HCT116 (cell line): ENCODE measurements around the gene MTMR10. TPM values are rescaled to one million over a fixed set of nuclear protein-coding genes. Genes with fewer than 3 reads are reported as not detected.

Source experiments
- ATAC-seq: fragments of 200-7000 bp; cut with Tn5 transposase; 2 replicates; pipeline ENCODE4 v1.9.1; 2020; ENCODE audit warnings: mild to moderate bottlenecking, moderate library complexity
- BruUV-seq: library from RNA; stranded (reverse); fragments of 400-500 nt; replicated peaks from 2 replicates; lab custom pipeline; 2021; lab: Mats Ljungman, UMichigan
- CTCF ChIA-PET: fragments of 300-600 bp; sonication (Branson Sonifier 250); formaldehyde crosslinking; loops from one replicate; lab custom pipeline; 2021; ENCODE audit warnings: antibody characterized with exemption; lab: Charles Lee
- POLR2A ChIA-PET: fragments of 300-600, 350-600 bp; sonication (Branson Sonifier 250); formaldehyde crosslinking; loops from one replicate; lab custom pipeline; 2021; ENCODE audit warnings: antibody characterized with exemption; lab: Charles Lee
- RAD21 ChIA-PET, 2 experiments: fragments of 300-600 bp; sonication (Branson Sonifier 250); formaldehyde crosslinking; loops; one replicate each; lab custom pipeline; 2023; ENCODE audit warnings: low total read pairs in 2 of 2; ENCODE audit not compliant: uncharacterized antibody in 2 of 2, unreplicated experiment in 2 of 2, low non-redundant PET in 1 of 2; lab: Charles Lee
- DNase-seq: peaks from one replicate; pipeline ENCODE4 v3.0.0-alpha.2; 2010; ENCODE audit warnings: low read depth, low spot score
- H2AFZ ChIP-seq: fragments of 200-600 bp; shearing (Covaris generic), sonication (generic); 2 replicates; pipeline ENCODE4 v1.6.1; 2017; ENCODE audit warnings: low read depth, mixed run types, mixed read lengths, antibody characterized with exemption, low read length; ENCODE audit not compliant: poor library complexity, severe bottlenecking
- H3K27ac ChIP-seq: 2 replicates; pipeline ENCODE4 v1.5.1; 2012; ENCODE audit warnings: low read depth, low read length
- H3K27me3 ChIP-seq: fragments of 200-600 bp; sonication (generic); 2 replicates; pipeline ENCODE4 v1.6.1; 2016; ENCODE audit warnings: mixed run types, low read length, mixed read lengths; ENCODE audit not compliant: insufficient read depth
- H3K36me3 ChIP-seq, 2 experiments: fragments of 200-500 bp in 1 of 2; fragments of 200-600 bp in 1 of 2; sonication (Bioruptor generic) in 1 of 2; sonication (generic) in 1 of 2; 2 replicates each; pipeline versions ENCODE4 v1.5.1 to v1.6.1; 2014 to 2016; ENCODE audit warnings: low read length in 2 of 2, inconsistent platforms in 1 of 2, mixed read lengths in 1 of 2, mixed run types in 1 of 2; ENCODE audit not compliant: insufficient read depth in 2 of 2, control insufficient read depth in 1 of 2
- H3K4me1 ChIP-seq, 2 experiments: fragments of 200-600 bp in 1 of 2; sonication (generic) in 1 of 2; 2 replicates each; pipeline versions ENCODE4 v1.5.1 to v1.6.1; 2012 to 2017; ENCODE audit warnings: low read length in 2 of 2, inconsistent platforms in 1 of 2, mild to moderate bottlenecking in 1 of 2, mixed read lengths in 1 of 2, mixed run types in 1 of 2, moderate library complexity in 1 of 2; ENCODE audit not compliant: insufficient read depth in 2 of 2, control insufficient read depth in 1 of 2
- H3K4me2 ChIP-seq: fragments of 200-600 bp; sonication (generic); 2 replicates; pipeline ENCODE4 v1.6.1; 2017; ENCODE audit warnings: mixed run types, low read length, mixed read lengths
- H3K4me3 ChIP-seq, 2 experiments: fragments of 200-600 bp in 1 of 2; sonication (generic) in 1 of 2; replicated peaks in 1 of 2; 2 replicates each; pipeline ENCODE4 v1.5.1; 2011 to 2016; ENCODE audit warnings: low read length in 2 of 2, control low read depth in 1 of 2, low read depth in 1 of 2, mild to moderate bottlenecking in 1 of 2, mixed read lengths in 1 of 2, mixed run types in 1 of 2
- H3K79me2 ChIP-seq: fragments of 200-600 bp; sonication (generic); 2 replicates; pipeline ENCODE4 v1.6.1; 2017; ENCODE audit warnings: mild to moderate bottlenecking, mixed run types, low read length, moderate library complexity, mixed read lengths; ENCODE audit not compliant: insufficient read depth
- H3K9ac ChIP-seq: fragments of 200-600 bp; sonication (generic); 2 replicates; pipeline ENCODE4 v1.6.1; 2016; ENCODE audit warnings: low read length, mixed read lengths
- H3K9me2 ChIP-seq: fragments of 200-600 bp; sonication (generic), shearing (Covaris generic); 2 replicates; pipeline ENCODE4 v1.6.1; 2017; ENCODE audit warnings: mixed run types, mild to moderate bottlenecking, moderate library complexity; ENCODE audit not compliant: insufficient read depth
- H3K9me3 ChIP-seq, 2 experiments: fragments of 200-500 bp in 1 of 2; fragments of 200-600 bp in 1 of 2; sonication (Bioruptor generic) in 1 of 2; sonication (generic) in 1 of 2; 2 replicates each; pipeline ENCODE4 v1.6.1; 2014 to 2017; ENCODE audit warnings: low read length in 2 of 2, mixed read lengths in 2 of 2, inconsistent platforms in 1 of 2, low read depth in 1 of 2, mild to moderate bottlenecking in 1 of 2, mixed run types in 1 of 2, moderate library complexity in 1 of 2; ENCODE audit not compliant: control insufficient read depth in 1 of 2, insufficient read depth in 1 of 2
- H4K20me1 ChIP-seq: fragments of 200-600 bp; sonication (generic), shearing (Covaris generic); 2 replicates; pipeline ENCODE4 v1.6.1; 2017; ENCODE audit warnings: mixed run types, mild to moderate bottlenecking, moderate library complexity; ENCODE audit not compliant: insufficient read depth
- CTCF ChIP-seq, 3 experiments: fragments of 200-600 bp in 1 of 3; sonication (generic) in 1 of 3; IDR thresholded peaks in 2 of 3; conservative IDR thresholded peaks in 1 of 3; 2 replicates each; pipeline ENCODE4 v1.5.1; 2012 to 2017; ENCODE audit warnings: low read depth in 2 of 3, low read length in 2 of 3, antibody characterized with exemption in 1 of 3, borderline replicate concordance in 1 of 3, control low read depth in 1 of 3, mild to moderate bottlenecking in 1 of 3, mixed read lengths in 1 of 3, mixed run types in 1 of 3, moderate library complexity in 1 of 3; ENCODE audit not compliant: insufficient read depth in 1 of 3
- EGR1 ChIP-seq: IDR thresholded peaks from 2 replicates; pipeline ENCODE4 v1.6.1; 2012; ENCODE audit warnings: low read depth
- ELF1 ChIP-seq: IDR thresholded peaks from 2 replicates; pipeline ENCODE4 v1.6.1; 2012; ENCODE audit warnings: low read depth, borderline replicate concordance
- EZH2 ChIP-seq: fragments of 200-600 bp; sonication (generic); IDR thresholded peaks from 2 replicates; pipeline ENCODE4 v1.6.1; 2017; ENCODE audit warnings: antibody characterized with exemption, mixed run types
- EZH2phosphoT487 ChIP-seq: fragments of 200-600 bp; IDR thresholded peaks from 2 replicates; pipeline ENCODE4 v1.6.1; 2018; ENCODE audit warnings: antibody characterized with exemption, borderline replicate concordance
- POLR2AphosphoS5 ChIP-seq: IDR thresholded peaks from 2 replicates; pipeline ENCODE4 v1.6.1; 2011; ENCODE audit warnings: mild to moderate bottlenecking, low read depth, low read length, moderate library complexity
- REST ChIP-seq: IDR thresholded peaks from 2 replicates; pipeline ENCODE4 v1.6.1; 2012; ENCODE audit warnings: low read depth
- SP1 ChIP-seq: IDR thresholded peaks from 2 replicates; pipeline ENCODE4 v1.6.1; 2012; ENCODE audit warnings: low read depth
- YY1 ChIP-seq: IDR thresholded peaks from 2 replicates; pipeline ENCODE4 v1.6.1; 2011; ENCODE audit warnings: low read length, low read depth, moderate library complexity, mild to moderate bottlenecking; ENCODE audit not compliant: insufficient replicate concordance; ENCODE audit errors: extremely low read depth
- intact Hi-C: fragments of 100-400 bp; cut with micrococcal nuclease; formaldehyde crosslinking; loops from 2 replicates; pipeline ENCODE4 v1.10.0; 2022
- total RNA-seq: library from RNA; stranded (reverse); gene quantifications from one replicate; pipeline ENCODE4 v1.2.1, GENCODE V29; 2021; ENCODE audit not compliant: unreplicated experiment
- TF ChIP-seq, protein P1 (sequence below): IDR thresholded peaks from 2 replicates; pipeline ENCODE4 v1.6.1; 2012

MTMR10 gene
- total RNA-seq, 1 experiment from 2014 or later, result 13.4 TPM

DNA sequence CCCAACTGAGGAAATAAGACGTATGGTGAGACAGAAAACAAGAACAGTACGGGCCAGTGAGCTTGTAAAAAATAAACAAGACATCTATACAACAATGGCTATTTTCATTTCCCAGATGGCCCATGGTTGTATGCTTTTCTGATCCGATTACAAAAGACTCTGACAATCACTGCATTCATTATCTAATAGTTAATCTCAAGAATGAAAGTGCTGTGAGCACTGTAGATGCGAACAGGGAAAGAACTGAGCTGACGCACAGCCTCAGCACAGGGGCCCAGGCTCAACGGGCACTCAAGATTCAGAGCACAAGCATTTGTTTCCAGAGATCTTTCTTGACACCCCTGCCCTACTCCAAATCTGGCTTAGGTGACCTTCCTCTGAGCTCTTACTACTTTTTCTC lies 6.9 kb downstream of the MTMR10 start:
- Histone ChIP-seq H3K27ac (no peak overlapping the region), H3K4me2 (no peak overlapping the region), H3K27me3 (no peaks in the 10 kb centered on the region), H2AFZ (no peak overlapping the region), H3K4me3 (no peak overlapping the region), H4K20me1 (no peaks in the 10 kb centered on the region), H3K36me3 (peaks cover 0 to 4% of the 10 kb centered on the region in 2 experiments; a peak in 2 of 4 replicates), H3K9me3 (no peaks in the 10 kb centered on the region), H3K4me1 (no peaks in the 10 kb centered on the region; a peak in 1 of 4 replicates), H3K9me2 (no peaks in the 10 kb centered on the region), H3K79me2 (no peaks in the 10 kb centered on the region; the same call in 1 of the 2 replicates), H3K9ac (no peak overlapping the region)
- intact Hi-C loops, result no loop called here
- TF ChIP-seq EZH2 (no peak), CTCF (IDR thresholded peaks at IDR 0.05 in 2 of 3, conservative IDR thresholded peaks at IDR 0.05 in 1 of 3; ENCODE audit: borderline replicate concordance in 1 of 3, insufficient read depth in 1 of 3, low read depth in 2 of 3, low read length in 2 of 3) (no peak), YY1 (no peak), EGR1 (no peak), REST (no peak), ELF1 (no peak), SP1 (no peak), EZH2phosphoT487 (no peak), POLR2AphosphoS5 (no peak)
- TF ChIP-seq, protein P1, sequence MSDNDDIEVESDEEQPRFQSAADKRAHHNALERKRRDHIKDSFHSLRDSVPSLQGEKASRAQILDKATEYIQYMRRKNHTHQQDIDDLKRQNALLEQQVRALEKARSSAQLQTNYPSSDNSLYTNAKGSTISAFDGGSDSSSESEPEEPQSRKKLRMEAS, result no peak
- ChIA-PET CTCF (no interaction called here), POLR2A (no interaction called here), RAD21 (no interaction called here)
- no peak for DNase-seq
- no peak for ATAC-seq
- no TSS peak for BruUV-seq
